ENCODE results near the gene ISLR2.
"Not testable (repeated sequence)": the region's sequence is repeated elsewhere in the genome, so short reads cannot be mapped to it uniquely, and the experiment has no call there.

ISLR2 gene

GRCh38 chr15:74156678-74157411, 26.5 kb downstream of the ISLR2 start:
- no peak overlapping the region for H3K27ac ChIP-seq
- no peak for DNase-seq (ENCODE audit: low read depth, low spot score)

- DNase-seq (ENCODE audit: low read depth, low spot score): no peak
- no peak overlapping the region for H3K27ac ChIP-seq
Observed at GRCh38 chr15:74157868-74158827, 27.8 kb downstream of the ISLR2 start.

GRCh38 chr15:74158855-74159650, 28.7 kb downstream of the ISLR2 start:
- no peak for DNase-seq (ENCODE audit: low read depth, low spot score)

GRCh38 chr15:74159773-74160172, 29.4 kb downstream of the ISLR2 start:
- DNase-seq (ENCODE audit: low read depth, low spot score): no peak
- no peak overlapping the region for H3K27ac ChIP-seq

More at GRCh38 chr15:74158855-74159650, 28.7 kb downstream of the ISLR2 start:
- no peak overlapping the region for H3K27ac ChIP-seq

GRCh38 chr15:74160390-74160789, 30.0 kb downstream of the ISLR2 start:
- H3K27ac ChIP-seq; DNase-seq (ENCODE audit: low read depth, low spot score): not testable (repeated sequence)

GRCh38 chr15:74162195-74162536, 31.8 kb downstream of the ISLR2 start:
- H3K27ac ChIP-seq; DNase-seq (ENCODE audit: low read depth, low spot score): not testable (repeated sequence)

GRCh38 chr15:74165461-74165860, 35.1 kb downstream of the ISLR2 start:
- no peak for DNase-seq (ENCODE audit: low read depth, low spot score)
- no peak overlapping the region for H3K27ac ChIP-seq

- DNase-seq (ENCODE audit: low read depth, low spot score): no peak
Observed at GRCh38 chr15:74167891-74168331, 37.5 kb downstream of the ISLR2 start.

GRCh38 chr15:74168711-74169126, 38.3 kb downstream of the ISLR2 start:
- no peak overlapping the region for H3K27ac ChIP-seq
- DNase-seq (ENCODE audit: low read depth, low spot score): no peak

More at GRCh38 chr15:74167891-74168331, 37.5 kb downstream of the ISLR2 start:
- H3K27ac ChIP-seq: no peak overlapping the region

- DNase-seq (ENCODE audit: low read depth, low spot score): no peak
Observed at GRCh38 chr15:74170071-74170844, 39.9 kb downstream of the ISLR2 start.

GRCh38 chr15:74170875-74171578, 40.6 kb downstream of the ISLR2 start:
- DNase-seq (ENCODE audit: low read depth, low spot score): no peak

More at GRCh38 chr15:74170071-74170844, 39.9 kb downstream of the ISLR2 start:
- H3K27ac ChIP-seq: no peak overlapping the region

GRCh38 chr15:74171965-74172541, 41.7 kb downstream of the ISLR2 start:
- H3K27ac ChIP-seq: no peak overlapping the region
- DNase-seq (ENCODE audit: low read depth, low spot score): no peak

More at GRCh38 chr15:74170875-74171578, 40.6 kb downstream of the ISLR2 start:
- no peak overlapping the region for H3K27ac ChIP-seq

- H3K27ac ChIP-seq: no peak overlapping the region
- no peak for DNase-seq (ENCODE audit: low read depth, low spot score)
Observed at GRCh38 chr15:74172701-74173379, 42.5 kb downstream of the ISLR2 start.

- DNase-seq (ENCODE audit: low read depth, low spot score): no peak
- H3K27ac ChIP-seq: no peak within 1 kb of the TSS
Observed at GRCh38 chr15:74173380-74174218, 43.2 kb downstream of the ISLR2 start, which contains the start of gene ISLR. TSS of gene ISLR (plus strand) at chr15:74173710. CDS start at chr15:74174859, 1,149 bp downstream.

- H3K27ac ChIP-seq: no peak overlapping the region
- no peak for DNase-seq (ENCODE audit: low read depth, low spot score)
Observed at GRCh38 chr15:74174219-74174957, 44.0 kb downstream of the ISLR2 start.

- no peak overlapping the region for H3K27ac ChIP-seq
Observed at GRCh38 chr15:74174958-74175253, 44.5 kb downstream of the ISLR2 start.

More at GRCh38 chr15:74174958-74175253, 44.5 kb downstream of the ISLR2 start:
- DNase-seq (ENCODE audit: low read depth, low spot score): no peak

All from epithelial cell of prostate (primary cell).